NCI-H128 (cell line): ENCODE measurements around the gene TRIM33.
"Not testable (repeated sequence)": the region's sequence is repeated elsewhere in the genome, so short reads cannot be mapped to it uniquely, and the experiment has no call there.

Experiments used
- DNase-seq: peaks from one replicate; lab custom pipeline; 2025; ENCODE audit not compliant: unreplicated experiment; lab: John Stamatoyannopoulos, UW

TRIM33 gene

DNA sequence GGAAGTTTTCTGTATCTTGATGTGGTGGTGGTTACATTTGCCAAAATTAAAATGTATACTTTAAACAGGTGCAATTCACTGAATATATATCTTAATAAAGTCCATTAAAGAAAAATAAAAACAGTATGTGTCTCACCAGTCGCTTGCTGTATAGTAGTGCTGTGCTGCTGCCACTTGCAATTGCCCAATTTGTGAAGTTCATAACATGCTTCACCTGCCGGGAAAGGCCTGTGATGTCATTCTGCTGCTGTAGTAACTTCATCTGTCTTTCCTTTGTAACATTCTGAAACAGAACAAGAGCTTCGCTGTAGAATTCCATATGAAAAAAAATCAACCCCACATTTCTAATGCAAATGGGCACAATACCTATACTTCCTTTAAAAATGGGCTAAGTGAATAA lies 83.4 kb downstream of the TRIM33 start:
- no peak for DNase-seq

- DNase-seq = no peak
These were observed 87.5 kb downstream of the TRIM33 start for GRCh38 chr1:114423455-114423854.

DNA sequence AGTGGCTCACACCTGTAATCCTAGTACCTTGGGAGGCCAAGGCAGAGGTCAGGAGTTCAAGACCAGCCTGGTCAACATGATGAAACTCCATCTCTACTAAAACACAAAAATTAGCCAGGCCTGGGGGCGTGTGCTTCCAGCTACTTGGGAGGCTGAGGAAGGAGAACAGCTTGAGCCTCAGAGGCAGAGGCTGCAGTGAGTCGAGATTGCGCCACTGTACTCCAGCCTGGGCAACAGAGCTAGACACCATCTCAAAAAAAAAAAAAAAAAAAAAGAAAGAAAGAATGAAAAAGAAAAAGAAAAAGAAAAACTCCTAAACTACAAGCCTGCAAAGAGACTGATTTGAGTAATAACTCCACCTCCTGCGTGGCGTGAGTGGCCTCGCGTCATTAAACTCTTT lies 92.1 kb downstream of the TRIM33 start:
- not testable (repeated sequence) for DNase-seq

- no peak for DNase-seq
These were observed 113.4 kb downstream of the TRIM33 start for GRCh38 chr1:114397601-114398000.

DNA sequence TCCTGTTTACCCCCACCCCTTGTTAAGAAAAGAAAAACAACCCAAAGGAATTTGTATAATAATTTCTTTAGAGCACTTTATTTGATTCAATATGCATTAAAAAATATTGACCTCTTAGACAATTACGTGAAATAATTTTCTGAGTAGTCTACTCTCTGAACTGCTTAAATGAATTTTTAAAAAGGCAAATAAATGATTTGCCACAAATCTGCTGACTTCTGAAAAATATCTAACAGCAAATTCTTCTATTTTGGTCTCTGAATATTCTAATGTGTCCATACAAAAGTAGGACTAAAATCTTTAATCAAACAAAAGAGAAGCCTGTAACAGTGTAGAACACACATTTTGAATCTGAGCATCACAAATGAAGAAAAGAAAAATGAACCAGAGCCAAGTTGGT lies 115.1 kb downstream of the TRIM33 start:
- no peak for DNase-seq

- DNase-seq = no peak
These were observed 120.0 kb downstream of the TRIM33 start for GRCh38 chr1:114390960-114391359.

DNA sequence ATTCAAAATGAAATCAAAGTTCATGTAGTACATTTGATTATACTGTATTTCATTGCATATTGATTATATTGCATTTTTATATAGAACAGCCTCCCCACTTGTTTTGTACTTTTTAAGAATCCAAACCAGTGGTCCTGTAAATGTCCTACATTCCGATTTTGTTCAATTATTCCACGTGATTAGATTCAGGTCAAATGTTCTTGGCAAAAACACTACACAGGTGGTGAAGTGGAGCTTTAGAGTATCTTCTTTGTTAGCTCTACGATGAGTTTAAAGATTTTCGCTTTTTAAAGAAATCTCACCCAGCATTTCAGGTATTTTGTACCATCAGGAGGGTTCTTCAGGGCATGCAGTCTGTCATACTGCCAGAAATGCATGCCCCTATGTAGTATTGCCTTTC lies 120.6 kb downstream of the TRIM33 start:
- DNase-seq = no peak

- DNase-seq = no peak
These were observed 122.5 kb downstream of the TRIM33 start for GRCh38 chr1:114388432-114389003.

- DNase-seq = not testable (repeated sequence)
These were observed 123.4 kb downstream of the TRIM33 start for GRCh38 chr1:114387585-114387984.

GRCh38 chr1:114387010-114387360 lies 124.0 kb downstream of the TRIM33 start:
- no peak for DNase-seq

GRCh38 chr1:114386129-114387009 lies 124.6 kb downstream of the TRIM33 start:
- DNase-seq = no peak

DNA sequence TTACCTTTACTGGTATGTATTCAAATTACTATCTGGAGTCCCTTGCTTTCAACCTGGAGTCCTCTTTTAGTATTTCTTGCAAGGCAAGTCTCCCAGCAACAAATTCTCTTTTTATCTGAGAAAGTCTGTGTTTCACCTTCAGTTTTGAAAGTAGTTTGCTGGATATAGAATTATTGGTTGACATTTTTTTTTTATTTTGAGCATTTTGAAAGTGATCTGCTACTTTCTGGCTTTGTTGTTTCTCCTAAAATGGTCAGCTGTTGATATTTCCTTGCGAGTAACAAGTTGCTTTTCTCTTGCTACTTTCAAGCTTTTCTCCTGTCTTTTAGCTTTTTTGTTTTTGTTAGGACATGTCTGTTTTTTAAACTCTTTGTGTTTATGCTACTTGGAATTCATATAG lies 126.1 kb downstream of the TRIM33 start:
- DNase-seq = no peak

DNA sequence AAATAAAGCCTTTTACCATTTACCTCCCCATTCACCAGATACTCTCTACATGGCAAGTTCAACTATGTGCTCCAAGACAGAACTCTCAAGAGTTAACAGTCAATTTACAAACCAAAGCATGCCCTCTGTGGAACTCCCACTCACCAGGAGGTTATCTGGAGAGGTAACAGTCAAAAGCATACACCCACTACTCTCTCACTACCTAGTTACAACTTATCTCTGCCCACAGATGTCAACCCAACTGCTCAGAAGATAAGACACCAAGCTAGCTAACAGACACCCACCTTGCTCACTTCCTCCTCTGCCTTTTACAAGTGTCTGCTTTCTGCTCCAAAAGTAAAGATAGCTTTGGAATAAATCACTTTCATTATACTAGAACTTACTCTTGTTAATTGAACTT lies 131.0 kb downstream of the TRIM33 start:
- DNase-seq = no peak

GRCh38 chr1:114379358-114379757 lies 131.6 kb downstream of the TRIM33 start:
- no peak for DNase-seq

DNA sequence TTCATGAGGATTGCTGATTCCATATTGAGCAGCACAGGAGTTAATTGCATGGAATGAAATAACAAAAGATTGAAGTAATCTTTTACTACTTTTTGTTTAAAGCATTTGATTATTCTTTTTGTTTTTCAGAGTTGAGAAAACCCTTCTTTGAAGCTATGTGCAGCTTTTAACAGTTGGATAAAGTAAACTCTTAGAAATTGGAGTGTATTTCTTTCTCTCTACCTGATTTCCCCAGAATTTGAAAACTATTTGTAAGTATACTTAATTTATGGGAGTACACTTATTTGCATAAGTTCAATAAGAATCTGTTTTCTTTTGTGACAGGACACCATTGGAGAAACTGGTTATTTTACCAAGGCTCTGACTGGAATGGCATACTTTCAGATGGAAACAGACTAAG lies 133.6 kb downstream of the TRIM33 start:
- no peak for DNase-seq

DNA sequence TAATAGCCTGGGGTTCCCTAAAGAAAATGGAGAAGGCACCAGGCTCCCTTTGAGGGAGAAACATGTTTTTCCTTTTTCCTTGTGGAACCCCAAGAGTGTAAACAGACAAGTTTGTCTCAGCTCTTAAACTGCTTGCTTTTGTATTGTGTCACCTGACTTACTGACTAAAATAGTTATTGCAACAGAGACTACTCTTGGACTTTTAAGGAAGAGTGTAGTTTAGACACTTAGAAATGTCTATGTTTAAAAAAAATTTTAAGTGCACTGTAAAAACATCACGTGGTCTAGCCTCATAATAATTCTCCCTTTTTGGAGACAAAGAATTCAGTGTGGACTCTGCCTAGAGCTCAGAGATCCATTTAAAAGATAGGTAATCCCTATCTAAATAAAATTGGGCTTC lies 141.1 kb downstream of the TRIM33 start:
- no peak for DNase-seq

GRCh38 chr1:114369266-114369919 lies 141.6 kb downstream of the TRIM33 start:
- DNase-seq = not testable (repeated sequence)

- no peak for DNase-seq
These were observed 142.3 kb downstream of the TRIM33 start for GRCh38 chr1:114368560-114369255.

- DNase-seq = no peak
These were observed 143.2 kb downstream of the TRIM33 start for GRCh38 chr1:114367810-114368209.

DNA sequence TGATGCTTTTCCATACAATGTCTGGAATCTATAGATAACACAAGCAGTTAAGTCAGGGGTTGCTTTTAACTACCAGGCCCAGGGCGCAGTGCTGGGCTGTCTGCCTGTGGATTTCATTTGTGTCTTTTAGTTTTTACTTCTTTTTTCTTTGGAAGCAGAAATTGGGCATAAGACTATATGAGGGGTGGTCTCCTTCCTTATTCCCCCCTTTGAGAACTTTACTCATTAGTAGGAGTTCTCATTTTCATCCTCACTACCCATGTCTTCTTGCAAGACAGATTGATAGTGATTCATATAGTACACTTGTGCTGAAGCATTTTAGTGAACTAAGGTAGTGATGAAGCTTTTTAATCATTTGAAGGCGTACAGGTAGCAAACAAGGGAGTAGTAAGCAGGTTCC lies 147.8 kb downstream of the TRIM33 start:
- not testable (repeated sequence) for DNase-seq

DNA sequence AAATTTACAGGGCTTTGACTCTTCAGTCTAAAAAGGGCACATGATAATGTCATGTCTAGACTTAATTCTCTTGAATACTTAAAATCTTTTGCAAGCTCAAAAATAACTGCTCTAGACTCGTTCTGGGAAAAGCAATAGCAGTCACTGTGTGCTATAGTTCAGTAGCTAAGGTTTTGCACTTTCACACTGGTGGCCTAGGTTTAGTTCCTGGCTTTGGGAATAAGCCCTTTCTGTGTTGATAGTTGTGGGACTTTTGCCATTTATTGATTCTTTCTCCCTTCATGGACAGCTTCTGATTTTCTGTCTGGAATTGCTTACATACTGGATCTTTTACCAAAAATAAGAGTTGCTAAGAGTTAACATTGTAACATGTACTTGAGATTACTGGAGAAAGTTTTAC lies 151.2 kb downstream of the TRIM33 start:
- no peak for DNase-seq

DNA sequence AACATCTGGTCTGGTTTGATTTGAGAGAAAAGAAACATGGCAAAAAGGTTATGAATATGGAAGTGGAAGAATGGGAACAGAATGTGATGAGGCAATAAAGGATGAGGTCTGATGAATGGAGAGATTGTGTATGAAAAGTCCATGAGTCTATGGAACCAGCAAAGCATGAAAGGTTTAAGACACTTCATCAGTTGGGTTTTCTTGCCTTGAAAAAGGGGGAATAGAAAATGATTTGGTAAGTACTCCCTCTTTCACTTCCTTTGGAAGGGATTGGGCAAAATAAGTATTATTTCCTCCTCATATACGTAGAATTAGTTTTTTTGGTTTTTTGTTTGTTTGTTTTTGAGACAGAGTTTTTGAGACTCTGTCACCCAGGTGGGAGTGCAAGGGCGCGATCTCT lies 155.8 kb downstream of the TRIM33 start:
- DNase-seq = no peak
